Small intestine (tissue), 7 donors: Measurements from ENCODE around the gene FAM135A. TPM values are rescaled to one million over a fixed set of nuclear protein-coding genes. Genes with fewer than 3 reads are reported as not detected.
"Not testable (repeated sequence)": the region's sequence is repeated elsewhere in the genome, so short reads cannot be mapped to it uniquely, and the experiment has no call there.

Source experiments
- DNase-seq, 2 donors: peaks; one replicate each; pipeline versions ENCODE4 v3.0.0 to v3.0.0-alpha.2; 2013
- FAIRE-seq: peaks from 2 replicates; lab custom pipeline; 2012; peaks lifted over from hg19 to GRCh38; lab: Jason Lieb, UNC
- H3K27ac ChIP-seq, 3 donors: one replicate each; pipeline ENCODE4 v1.5.1; 2013; ENCODE audit warnings: low read length in 2 of 3, mild to moderate bottlenecking in 2 of 3, control low read depth in 1 of 3, inconsistent platforms in 1 of 3, low read depth in 1 of 3, moderate library complexity in 1 of 3
- H3K27me3 ChIP-seq, 3 donors: one replicate each; pipeline ENCODE4 v1.6.1; 2013; ENCODE audit warnings: low read length in 3 of 3, inconsistent platforms in 1 of 3; ENCODE audit not compliant: control insufficient read depth in 3 of 3, insufficient read depth in 3 of 3
- H3K36me3 ChIP-seq, 3 donors: one replicate each; pipeline ENCODE4 v1.6.1; 2013; ENCODE audit warnings: low read length in 3 of 3, inconsistent platforms in 1 of 3, low read depth in 1 of 3, mild to moderate bottlenecking in 1 of 3, moderate library complexity in 1 of 3; ENCODE audit not compliant: control insufficient read depth in 3 of 3, insufficient read depth in 2 of 3
- H3K4me1 ChIP-seq, 3 donors: one replicate each; pipeline ENCODE4 v1.6.1; 2013; ENCODE audit warnings: low read length in 2 of 3, inconsistent platforms in 1 of 3, low read depth in 1 of 3, mild to moderate bottlenecking in 1 of 3, moderate library complexity in 1 of 3; ENCODE audit not compliant: control insufficient read depth in 3 of 3, insufficient read depth in 2 of 3
- H3K4me3 ChIP-seq, 3 donors: one replicate each; pipeline ENCODE4 v1.5.1; 2013; ENCODE audit warnings: low read length in 3 of 3, control low read depth in 1 of 3, inconsistent platforms in 1 of 3, low read depth in 1 of 3, mild to moderate bottlenecking in 1 of 3, moderate library complexity in 1 of 3
- H3K9me3 ChIP-seq, 2 donors: one replicate each; pipeline ENCODE4 v1.6.1; 2013; ENCODE audit warnings: low read depth in 1 of 2, low read length in 1 of 2; ENCODE audit not compliant: control insufficient read depth in 2 of 2, insufficient read depth in 1 of 2
- WGBS, 3 donors: extraction: QIAGEN DNeasy Blood & Tissue Kit; methylation state at CpG; one replicate each; pipeline ENCODE4 v1.1.7; 2013; 5-methylcytosine and 5-hydroxymethylcytosine counted together
- polyA plus RNA-seq, 4 donors: library from polyadenylated mRNA; stranded (reverse) in 3 of 4; unstranded in 1 of 4; fragments of 200-250 nt in 3 of 4; fragments of 120-200 nt in 1 of 4; gene quantifications; one replicate each; pipeline versions ENCODE4 v1.2.1 to v1.2.3, GENCODE V29; 2013
- donor health status: healthy with polysubstance abuse.
- donor health status: control.
- donor health status: control.
- donor health status: Bipolar disorder and iron deficiency.
- donor health status: healthy.

Gene FAM135A
- polyA plus RNA-seq, 4 donors: 17.4 to 78.0 (median 41.8) TPM

GRCh38 chr6:70601014-70601413, 187.7 kb downstream of the FAM135A start:
- FAIRE-seq (no peak), DNase-seq (no peak)
- H3K9me3 ChIP-seq: peaks cover 0 to 15% of the 10 kb centered on the region in 2 donors
- H3K36me3 ChIP-seq: no peaks in the 10 kb centered on the region
- H3K27ac ChIP-seq: no peak overlapping the region
- no peak overlapping the region for H3K4me3 ChIP-seq
- H3K4me1 ChIP-seq: no peaks in the 10 kb centered on the region
- 62 to 83% (median 79%) methylated on average over 3 of the region's 3 CpGs for WGBS, 3 donors
- no peaks in the 10 kb centered on the region for H3K27me3 ChIP-seq

DNA sequence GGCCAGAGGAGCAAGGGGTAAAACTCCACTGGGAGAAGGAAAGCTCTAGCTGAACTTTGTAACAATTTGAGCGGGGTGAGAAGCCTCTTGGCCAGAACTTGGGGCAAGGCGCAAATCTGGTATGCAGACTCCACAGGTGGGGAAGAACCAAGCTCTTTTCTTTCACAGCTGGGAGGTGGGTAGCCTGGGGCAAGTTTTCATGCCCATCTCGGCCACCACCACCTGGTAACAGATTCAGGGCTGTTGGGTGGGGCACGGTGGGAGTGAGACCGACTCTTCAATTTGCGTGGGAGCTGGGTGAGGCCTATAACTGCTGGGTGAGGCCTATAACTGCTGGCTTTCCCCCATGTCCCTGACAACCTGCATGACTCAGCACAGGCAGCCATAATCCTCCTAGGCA, 190.9 kb downstream of the FAM135A start:
- Histone ChIP-seq H3K27me3 (no peaks in the 10 kb centered on the region), H3K9me3 (peaks cover 0 to 15% of the 10 kb centered on the region in 2 donors), H3K27ac (no peak overlapping the region), H3K36me3 (no peaks in the 10 kb centered on the region), H3K4me1 (no peaks in the 10 kb centered on the region), H3K4me3 (no peak overlapping the region)
- DNase-seq: no peak
- FAIRE-seq: no peak
- whole genome bisulfite sequencing, 3 donors: 88 to 96% (median 92%) methylated on average over 6 of the region's 6 CpGs

DNA sequence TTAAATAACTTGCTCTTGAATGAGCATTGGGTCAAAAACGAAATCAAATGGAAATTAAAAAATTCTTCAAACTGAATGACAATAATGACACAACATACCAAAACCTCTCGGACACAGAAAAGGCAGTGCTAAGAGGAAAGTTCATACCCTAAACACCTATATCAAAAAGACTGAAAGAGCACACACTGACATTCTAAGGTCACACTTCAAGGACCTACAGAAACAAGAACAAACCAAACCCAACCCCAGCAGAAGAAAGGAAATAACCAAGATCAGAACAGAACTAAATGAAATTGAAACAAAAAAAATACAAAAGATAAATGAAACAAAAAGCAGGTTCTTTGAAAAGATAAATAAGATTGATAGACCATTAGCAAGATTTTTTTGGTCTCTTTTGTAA, 194.1 kb downstream of the FAM135A start:
- not testable (repeated sequence) for H3K4me3 ChIP-seq, DNase-seq, H3K4me1 ChIP-seq, FAIRE-seq, H3K36me3 ChIP-seq, H3K27me3 ChIP-seq, H3K27ac ChIP-seq
- H3K9me3 ChIP-seq: peaks cover 0 to 15% of the 10 kb centered on the region in 2 donors
- 45 to 74% (median 68%) methylated on average over 2 of the region's 2 CpGs for WGBS, 3 donors

DNA sequence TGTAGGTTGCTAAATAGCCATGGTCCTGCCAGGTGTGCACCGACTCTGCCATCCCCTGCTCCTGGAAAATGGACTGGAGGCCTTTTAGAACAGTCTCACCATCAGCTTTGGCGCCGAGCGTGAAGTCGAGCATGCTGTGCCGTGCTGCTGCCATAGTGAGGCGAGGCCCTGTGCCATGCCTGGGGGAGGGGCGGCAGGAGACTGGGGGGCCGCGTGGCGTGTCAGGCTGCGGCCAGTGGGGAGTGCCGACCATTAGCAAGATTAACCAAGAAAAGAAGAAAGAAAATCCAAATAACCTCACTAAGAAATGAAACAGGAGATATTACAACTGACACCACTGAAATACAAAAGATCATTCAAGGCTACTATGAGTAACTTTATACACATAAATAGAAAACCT, 195.9 kb downstream of the FAM135A start:
- WGBS, 3 donors: 92 to 96% (median 93%) methylated on average over 13 of the region's 13 CpGs
- H3K9me3 ChIP-seq: peaks cover 0 to 11% of the 10 kb centered on the region in 2 donors
- not testable (repeated sequence) for H3K36me3 ChIP-seq, H3K4me1 ChIP-seq, FAIRE-seq, DNase-seq, H3K27ac ChIP-seq, H3K4me3 ChIP-seq, H3K27me3 ChIP-seq

Other genes with a start within 250 kb of the FAM135A start
- gene COL9A1, start 110.4 kb upstream of the FAM135A start, polyA plus RNA-seq: 1 to 10 TPM in 1 of 4 donors, under 1 TPM in 1, not detected in 2; 0.34 to 3.6 TPM
- 10 to 100 TPM in 1 of 4 donors, 1 to 10 TPM in 3; 6.2 to 16.4 (median 7.9) TPM for gene SDHAF4, start 153.4 kb downstream of the FAM135A start, polyA plus RNA-seq